Ascending aorta (tissue), 2 donors: ENCODE results near the gene TICRR. TPM values are rescaled to one million over a fixed set of nuclear protein-coding genes. Genes with fewer than 3 reads are reported as not detected.

ENCODE experiments used
- DNase-seq, 2 donors: peaks; one replicate each; pipeline ENCODE4 v3.0.0-alpha.2; 2019; ENCODE audit warnings: low spot score in 2 of 2
- H3K27ac ChIP-seq, 2 donors: fragments of 200-600 bp; sonication (generic); one replicate each; pipeline ENCODE4 v1.5.1; 2016 to 2017; ENCODE audit warnings: mild to moderate bottlenecking in 1 of 2
- H3K27me3 ChIP-seq: fragments of 200-600 bp; sonication (generic); one replicate; pipeline ENCODE4 v1.5.1; 2017
- H3K36me3 ChIP-seq, 2 donors: fragments of 200-600 bp; sonication (generic); one replicate each; pipeline ENCODE4 v1.5.1; 2016
- H3K4me1 ChIP-seq, 2 donors: fragments of 200-600 bp; sonication (generic); one replicate each; pipeline ENCODE4 v1.5.1; 2016 to 2017; ENCODE audit warnings: mild to moderate bottlenecking in 1 of 2
- H3K4me3 ChIP-seq, 2 donors: fragments of 200-600 bp; sonication (generic); one replicate each; pipeline ENCODE4 v1.5.1; 2016 to 2017; ENCODE audit warnings: mild to moderate bottlenecking in 1 of 2
- H3K9me3 ChIP-seq, 2 donors: fragments of 200-600 bp; sonication (generic); one replicate each; pipeline ENCODE4 v1.5.1; 2016
- CTCF ChIP-seq, 3 experiments: fragments of 200-600 bp in 2 of 3; fragments of 450-650 bp in 1 of 3; sonication (generic) in 2 of 3; IDR thresholded peaks; one replicate each; pipeline ENCODE4 v1.5.1; 2016 to 2019; ENCODE audit warnings: antibody characterized with exemption in 3 of 3, mild to moderate bottlenecking in 1 of 3, moderate library complexity in 1 of 3
- intact Hi-C: fragments of 100-400 bp; cut with DNase I; formaldehyde crosslinking; loops from one replicate; pipeline ENCODE4 v1.15.1; 2023
- total RNA-seq: library from RNA; depleted of rRNA; stranded (reverse); fragments of >200 nt; gene quantifications from one replicate; pipeline ENCODE4 v1.1.0, GENCODE V29; 2016

The TICRR gene, protein sequence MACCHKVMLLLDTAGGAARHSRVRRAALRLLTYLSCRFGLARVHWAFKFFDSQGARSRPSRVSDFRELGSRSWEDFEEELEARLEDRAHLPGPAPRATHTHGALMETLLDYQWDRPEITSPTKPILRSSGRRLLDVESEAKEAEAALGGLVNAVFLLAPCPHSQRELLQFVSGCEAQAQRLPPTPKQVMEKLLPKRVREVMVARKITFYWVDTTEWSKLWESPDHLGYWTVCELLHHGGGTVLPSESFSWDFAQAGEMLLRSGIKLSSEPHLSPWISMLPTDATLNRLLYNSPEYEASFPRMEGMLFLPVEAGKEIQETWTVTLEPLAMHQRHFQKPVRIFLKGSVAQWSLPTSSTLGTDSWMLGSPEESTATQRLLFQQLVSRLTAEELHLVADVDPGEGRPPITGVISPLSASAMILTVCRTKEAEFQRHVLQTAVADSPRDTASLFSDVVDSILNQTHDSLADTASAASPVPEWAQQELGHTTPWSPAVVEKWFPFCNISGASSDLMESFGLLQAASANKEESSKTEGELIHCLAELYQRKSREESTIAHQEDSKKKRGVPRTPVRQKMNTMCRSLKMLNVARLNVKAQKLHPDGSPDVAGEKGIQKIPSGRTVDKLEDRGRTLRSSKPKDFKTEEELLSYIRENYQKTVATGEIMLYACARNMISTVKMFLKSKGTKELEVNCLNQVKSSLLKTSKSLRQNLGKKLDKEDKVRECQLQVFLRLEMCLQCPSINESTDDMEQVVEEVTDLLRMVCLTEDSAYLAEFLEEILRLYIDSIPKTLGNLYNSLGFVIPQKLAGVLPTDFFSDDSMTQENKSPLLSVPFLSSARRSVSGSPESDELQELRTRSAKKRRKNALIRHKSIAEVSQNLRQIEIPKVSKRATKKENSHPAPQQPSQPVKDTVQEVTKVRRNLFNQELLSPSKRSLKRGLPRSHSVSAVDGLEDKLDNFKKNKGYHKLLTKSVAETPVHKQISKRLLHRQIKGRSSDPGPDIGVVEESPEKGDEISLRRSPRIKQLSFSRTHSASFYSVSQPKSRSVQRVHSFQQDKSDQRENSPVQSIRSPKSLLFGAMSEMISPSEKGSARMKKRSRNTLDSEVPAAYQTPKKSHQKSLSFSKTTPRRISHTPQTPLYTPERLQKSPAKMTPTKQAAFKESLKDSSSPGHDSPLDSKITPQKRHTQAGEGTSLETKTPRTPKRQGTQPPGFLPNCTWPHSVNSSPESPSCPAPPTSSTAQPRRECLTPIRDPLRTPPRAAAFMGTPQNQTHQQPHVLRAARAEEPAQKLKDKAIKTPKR (N-terminal part only)
- total RNA-seq = not detected

DNA sequence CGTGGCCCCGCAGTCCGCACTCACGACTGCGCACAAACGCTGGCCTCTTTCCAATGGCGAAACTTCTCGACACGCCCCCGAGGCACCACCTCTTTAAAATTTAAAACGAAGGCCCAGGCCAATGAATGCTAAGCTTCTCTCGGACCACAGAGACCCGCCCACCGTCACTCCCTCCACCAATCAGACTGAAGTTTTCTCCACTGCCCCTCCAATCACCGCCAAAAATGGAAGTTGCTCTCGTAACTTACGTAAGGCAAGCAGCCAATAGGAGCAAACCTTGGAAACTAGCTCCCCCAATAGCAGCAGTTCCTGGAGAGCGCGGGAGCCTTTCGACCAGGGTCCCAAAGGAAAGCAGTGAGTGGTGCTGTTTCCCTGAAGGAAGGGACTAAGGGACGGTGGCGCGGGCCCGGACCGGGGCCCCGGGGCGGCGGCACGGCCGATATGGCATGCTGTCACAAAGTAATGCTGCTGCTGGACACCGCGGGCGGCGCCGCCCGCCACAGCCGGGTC is at the start of gene TICRR:
TSS of gene TICRR (plus strand) at position 324 of the 510 bp plus-strand sequence. CDS start at position 442, 118 bp downstream.
- Histone ChIP-seq H3K36me3 (no peaks in the 10 kb centered on the region), H3K27me3 (no peaks in the 10 kb centered on the region), H3K9me3 (no peaks in the 10 kb centered on the region), H3K4me1 (peaks cover 7 to 8% of the 10 kb centered on the region in 2 donors), H3K4me3 (peak within 1 kb of the TSS; percentile 61 to 77), H3K27ac (no peak within 1 kb of the TSS)
- intact Hi-C loops = no loop called here
- TF ChIP-seq CTCF (IDR thresholded peaks at IDR 0.05) = no peak
- peak; percentile 93 to 98 for DNase-seq

DNA sequence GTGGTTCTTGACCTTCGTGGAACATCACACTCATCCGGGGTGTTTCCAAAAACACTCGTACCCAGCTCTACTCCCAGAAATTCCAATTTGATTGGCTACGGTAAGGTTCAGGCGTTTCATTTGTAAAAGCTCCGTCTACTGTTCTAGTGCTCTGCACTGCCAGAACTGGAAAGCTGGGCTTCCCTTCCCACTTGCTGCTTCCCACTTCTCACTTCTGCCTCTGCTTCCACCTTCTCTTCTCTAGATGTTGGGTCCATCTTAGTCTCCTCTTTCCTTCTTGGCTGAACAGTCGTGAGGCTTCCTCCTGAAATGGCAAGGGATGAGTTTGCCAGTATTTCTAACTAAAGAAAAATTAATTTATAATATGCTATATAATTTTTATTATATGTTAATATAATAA is 49.1 kb upstream of the TICRR start:
- no peak for TF ChIP-seq CTCF (IDR thresholded peaks at IDR 0.05)
- no peak for DNase-seq
- Histone ChIP-seq H3K27ac (no peak overlapping the region), H3K4me3 (no peak overlapping the region), H3K4me1 (no peaks in the 10 kb centered on the region), H3K9me3 (no peaks in the 10 kb centered on the region), H3K36me3 (no peaks in the 10 kb centered on the region), H3K27me3 (no peaks in the 10 kb centered on the region)
- intact Hi-C loops = no loop called here

DNA sequence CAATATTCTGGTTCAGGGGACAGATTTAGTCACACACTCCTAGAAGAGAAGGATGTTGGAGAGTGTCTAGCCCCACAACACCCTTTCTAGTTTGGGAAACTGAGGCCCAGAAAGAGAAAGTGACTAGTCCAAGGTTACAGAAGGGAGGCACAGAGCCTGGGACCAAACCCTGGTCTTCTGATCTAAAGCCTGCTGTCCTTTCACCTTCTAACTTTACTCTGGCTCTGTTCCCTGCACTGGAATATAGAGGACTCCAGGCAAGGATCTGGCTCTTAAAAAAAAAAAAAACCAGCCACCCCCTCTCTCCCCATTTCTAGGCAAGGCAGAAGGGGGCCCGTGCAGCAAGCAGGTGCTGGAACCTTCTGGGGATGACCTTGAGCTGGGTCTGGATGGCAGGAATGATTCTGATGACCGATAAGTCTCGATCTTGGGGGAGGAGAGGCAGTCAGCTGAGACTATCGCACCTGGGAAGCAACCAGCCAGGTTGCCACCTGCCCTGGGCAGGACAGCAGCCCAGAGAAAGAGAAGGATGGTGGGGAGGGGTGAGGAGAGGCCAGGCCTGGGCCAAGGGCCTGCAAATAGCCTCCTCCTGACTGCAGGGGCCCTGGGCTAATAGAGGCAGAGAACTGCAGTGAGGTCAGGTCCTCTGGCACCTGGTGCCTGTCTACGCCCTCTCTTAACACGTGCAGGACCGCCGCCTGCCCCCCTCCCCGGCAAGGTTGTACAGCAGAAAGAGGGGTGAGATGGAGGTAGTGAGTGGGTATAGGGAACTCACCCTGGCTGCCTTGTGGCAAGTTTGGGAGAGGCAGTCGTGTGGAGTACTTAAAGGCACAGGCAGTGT is 48.4 kb upstream of the TICRR start:
- intact Hi-C loops = no loop called here
- TF ChIP-seq CTCF (IDR thresholded peaks at IDR 0.05) = no peak
- H3K27ac ChIP-seq = no peak overlapping the region
- H3K9me3 ChIP-seq = no peaks in the 10 kb centered on the region
- H3K4me1 ChIP-seq = no peaks in the 10 kb centered on the region
- H3K36me3 ChIP-seq = no peaks in the 10 kb centered on the region
- H3K4me3 ChIP-seq = no peak overlapping the region
- H3K27me3 ChIP-seq = no peaks in the 10 kb centered on the region
- peak in 1 of 2 donors; percentile 24 for DNase-seq

- no peak for TF ChIP-seq CTCF (IDR thresholded peaks at IDR 0.05)
- DNase-seq = no peak
- no peaks in the 10 kb centered on the region for H3K27me3 ChIP-seq
- H3K4me3 ChIP-seq = no peak overlapping the region
- H3K27ac ChIP-seq = no peak overlapping the region
- H3K9me3 ChIP-seq = no peaks in the 10 kb centered on the region
- no peaks in the 10 kb centered on the region for H3K4me1 ChIP-seq
- intact Hi-C loops = no loop called here
- no peaks in the 10 kb centered on the region for H3K36me3 ChIP-seq
Measured at GRCh38 chr15:89528757-89529352, 46.4 kb upstream of the TICRR start.
